Natural killer cell (primary cell): Measurements from ENCODE around the gene DSG3. TPM values are rescaled to one million over a fixed set of nuclear protein-coding genes. Genes with fewer than 3 reads are reported as not detected.

Experiments used
- ATAC-seq, 3 donors: fragments of 150-1000 bp in 2 of 3; fragments of 200-7000 bp in 1 of 3; cut with Tn5 transposase; 1 replicate in 1 of 3; 2 replicates in 2 of 3; pipeline ENCODE4 v1.10.0; 2021; ENCODE audit warnings: mild to moderate bottlenecking in 2 of 3, moderate library complexity in 2 of 3
- DNase-seq, 2 donors: peaks; one replicate each; pipeline versions ENCODE4 v3.0.0 to v3.0.0-alpha.2; 2013 to 2021; ENCODE audit warnings: mixed read lengths in 1 of 2
- H3K27ac ChIP-seq: one replicate; pipeline ENCODE4 v1.5.1; 2013; ENCODE audit warnings: mild to moderate bottlenecking, low read length
- H3K27me3 ChIP-seq: one replicate; pipeline ENCODE4 v1.6.1; 2013; ENCODE audit warnings: low read length; ENCODE audit not compliant: control insufficient read depth, insufficient read depth
- H3K36me3 ChIP-seq: one replicate; pipeline ENCODE4 v1.6.1; 2013; ENCODE audit warnings: low read length; ENCODE audit not compliant: control insufficient read depth, insufficient read depth
- H3K4me1 ChIP-seq: one replicate; pipeline ENCODE4 v1.6.1; 2013; ENCODE audit warnings: low read length; ENCODE audit not compliant: control insufficient read depth, insufficient read depth
- H3K4me3 ChIP-seq: one replicate; pipeline ENCODE4 v1.5.1; 2013; ENCODE audit warnings: low read length
- H3K9me3 ChIP-seq: one replicate; pipeline ENCODE4 v1.6.1; 2013; ENCODE audit warnings: low read length; ENCODE audit not compliant: control insufficient read depth, insufficient read depth
- H3K27ac Mint-ChIP-seq, 2 donors: one replicate each; pipeline ENCODE4 v1.8.0; 2022; ENCODE audit warnings: mild to moderate bottlenecking in 2 of 2, mixed read lengths in 2 of 2, moderate library complexity in 1 of 2
- H3K27me3 Mint-ChIP-seq, 2 donors: one replicate each; pipeline ENCODE4 v1.8.0; 2022; ENCODE audit warnings: low read depth in 2 of 2, mixed read lengths in 2 of 2
- H3K36me3 Mint-ChIP-seq: one replicate; pipeline ENCODE4 v1.8.0; 2022; ENCODE audit warnings: mixed read lengths
- H3K4me1 Mint-ChIP-seq, 2 donors: one replicate each; pipeline ENCODE4 v1.8.0; 2022; ENCODE audit warnings: mixed read lengths in 2 of 2
- H3K4me3 Mint-ChIP-seq: one replicate; pipeline ENCODE4 v1.8.0; 2022; ENCODE audit warnings: mild to moderate bottlenecking, moderate library complexity, mixed read lengths
- H3K9me3 Mint-ChIP-seq, 2 donors: one replicate each; pipeline ENCODE4 v1.8.0; 2022; ENCODE audit warnings: mixed read lengths in 2 of 2
- WGBS: methylation state at CpG from one replicate; pipeline ENCODE4 v1.1.7; 2013; ENCODE audit warnings: missing lambda C conversion rate; ENCODE audit not compliant: insufficient coverage; 5-methylcytosine and 5-hydroxymethylcytosine counted together
- intact Hi-C: fragments of 100-400 bp; cut with micrococcal nuclease; formaldehyde crosslinking; loops from one replicate; pipeline ENCODE4 v1.14.2; 2022
- total RNA-seq, 4 donors: library from RNA; stranded (reverse); fragments of 120-200 nt in 1 of 4; gene quantifications; one replicate each; pipeline versions ENCODE4 v1.2.3 to v1.2.4, GENCODE V29; 2013 to 2022
- TF ChIP-seq, protein P1 (sequence below): fragments of 200-600 bp; IDR thresholded peaks from one replicate; pipeline ENCODE4 v1.8.0; 2022; ENCODE audit warnings: antibody characterized with exemption

DSG3 gene
- total RNA-seq, 3 donors from 2014 or later (not counting 1 experiment from before 2014, with no cell fraction given): 0.28 TPM; not detected in 2

DNA sequence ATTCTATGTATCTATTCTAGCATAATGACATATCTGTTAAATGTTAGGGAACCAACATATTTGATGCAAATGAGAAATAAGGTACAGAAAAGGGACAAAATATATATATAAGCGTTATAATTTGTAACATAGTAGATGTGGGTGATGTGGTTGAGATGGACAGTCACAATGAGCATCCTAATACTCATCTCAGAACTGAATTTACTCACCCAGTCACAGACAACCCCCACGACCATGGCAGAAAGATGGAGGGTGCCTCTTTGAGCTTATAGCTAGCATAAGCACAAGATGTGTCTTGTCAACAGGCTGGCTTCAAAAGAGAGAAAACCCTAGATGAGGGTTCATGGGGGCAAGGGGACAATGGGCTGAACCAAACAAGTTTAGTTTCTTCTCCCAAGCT, 9.1 kb upstream of the DSG3 start:
- Mint-ChIP-seq H3K27ac (no peak overlapping the region), H3K27me3 (no peaks in the 10 kb centered on the region), H3K36me3 (no peaks in the 10 kb centered on the region), H3K4me1 (no peaks in the 10 kb centered on the region), H3K9me3 (peaks cover 0 to 2% of the 10 kb centered on the region in 2 donors), H3K4me3 (no peak overlapping the region)
- H3K4me3 ChIP-seq: no peak overlapping the region
- no peaks in the 10 kb centered on the region for H3K9me3 ChIP-seq
- H3K36me3 ChIP-seq: no peaks in the 10 kb centered on the region
- H3K4me1 ChIP-seq: no peaks in the 10 kb centered on the region
- 67% methylated on average over 1 of the region's 2 CpGs for WGBS
- DNase-seq: no peak
- no peaks in the 10 kb centered on the region for H3K27me3 ChIP-seq
- no peak for ATAC-seq
- intact Hi-C loops: no loop called here
- H3K27ac ChIP-seq: no peak overlapping the region
- TF ChIP-seq, protein P1, sequence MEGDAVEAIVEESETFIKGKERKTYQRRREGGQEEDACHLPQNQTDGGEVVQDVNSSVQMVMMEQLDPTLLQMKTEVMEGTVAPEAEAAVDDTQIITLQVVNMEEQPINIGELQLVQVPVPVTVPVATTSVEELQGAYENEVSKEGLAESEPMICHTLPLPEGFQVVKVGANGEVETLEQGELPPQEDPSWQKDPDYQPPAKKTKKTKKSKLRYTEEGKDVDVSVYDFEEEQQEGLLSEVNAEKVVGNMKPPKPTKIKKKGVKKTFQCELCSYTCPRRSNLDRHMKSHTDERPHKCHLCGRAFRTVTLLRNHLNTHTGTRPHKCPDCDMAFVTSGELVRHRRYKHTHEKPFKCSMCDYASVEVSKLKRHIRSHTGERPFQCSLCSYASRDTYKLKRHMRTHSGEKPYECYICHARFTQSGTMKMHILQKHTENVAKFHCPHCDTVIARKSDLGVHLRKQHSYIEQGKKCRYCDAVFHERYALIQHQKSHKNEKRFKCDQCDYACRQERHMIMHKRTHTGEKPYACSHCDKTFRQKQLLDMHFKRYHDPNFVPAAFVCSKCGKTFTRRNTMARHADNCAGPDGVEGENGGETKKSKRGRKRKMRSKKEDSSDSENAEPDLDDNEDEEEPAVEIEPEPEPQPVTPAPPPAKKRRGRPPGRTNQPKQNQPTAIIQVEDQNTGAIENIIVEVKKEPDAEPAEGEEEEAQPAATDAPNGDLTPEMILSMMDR: no peak

DNA sequence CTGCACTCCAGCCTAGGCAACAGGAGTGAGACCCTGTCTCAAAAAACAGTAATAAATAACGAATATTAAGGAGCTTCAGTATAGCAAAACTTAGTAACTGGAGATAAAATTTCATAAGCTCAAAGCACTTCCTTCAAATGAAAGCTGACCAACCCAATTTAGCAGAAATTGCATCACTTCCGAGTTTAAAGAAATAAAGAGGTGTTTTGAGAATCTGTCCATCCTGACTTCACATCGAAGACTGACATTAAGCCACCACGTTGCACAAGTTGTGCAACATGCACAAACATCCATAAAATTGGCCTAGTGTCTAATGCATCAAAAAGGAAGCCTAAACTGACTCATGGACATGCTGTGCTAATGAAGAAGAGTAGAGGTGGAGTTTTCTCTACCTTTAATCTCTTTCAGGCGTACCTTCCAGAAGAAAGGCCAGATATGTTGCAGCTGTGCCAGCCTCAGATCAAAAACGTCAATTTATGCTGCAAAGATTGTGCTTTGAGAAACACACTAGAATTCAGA, 7.7 kb upstream of the DSG3 start:
- no peak overlapping the region for H3K4me3 ChIP-seq
- Mint-ChIP-seq H3K36me3 (no peaks in the 10 kb centered on the region), H3K4me3 (no peak overlapping the region), H3K27ac (no peak overlapping the region), H3K9me3 (peaks cover 0 to 2% of the 10 kb centered on the region in 2 donors), H3K27me3 (no peaks in the 10 kb centered on the region), H3K4me1 (no peaks in the 10 kb centered on the region)
- no peaks in the 10 kb centered on the region for H3K4me1 ChIP-seq
- WGBS: 77% methylated on average over 6 of the region's 6 CpGs
- TF ChIP-seq, protein P1: no peak
- no peaks in the 10 kb centered on the region for H3K36me3 ChIP-seq
- DNase-seq: no peak
- no peak overlapping the region for H3K27ac ChIP-seq
- intact Hi-C loops: no loop called here
- no peak for ATAC-seq
- no peaks in the 10 kb centered on the region for H3K9me3 ChIP-seq
- H3K27me3 ChIP-seq: no peaks in the 10 kb centered on the region

DNA sequence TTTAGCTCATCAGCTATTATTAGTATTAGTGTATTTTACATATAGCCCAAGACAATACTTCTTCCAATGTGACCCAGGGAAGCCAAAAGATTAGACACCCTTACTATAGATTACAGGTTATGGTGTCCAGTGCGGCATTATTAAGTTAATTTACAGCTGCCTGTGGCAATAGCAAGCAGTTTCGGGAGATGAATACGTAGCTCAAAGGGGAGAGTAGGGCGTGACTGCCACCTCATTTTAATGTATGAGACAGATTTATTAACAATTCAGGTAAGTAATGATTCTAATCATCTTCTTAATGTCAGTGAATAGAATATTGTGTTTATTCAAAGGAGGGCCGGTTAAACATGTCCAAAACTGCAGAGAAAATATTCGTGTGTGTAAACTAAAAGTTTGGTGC, 6.8 kb upstream of the DSG3 start:
- peaks cover 0 to 2% of the 10 kb centered on the region in 2 donors for H3K9me3 Mint-ChIP-seq
- H3K27me3 Mint-ChIP-seq: no peaks in the 10 kb centered on the region
- WGBS: 88% methylated on average over 3 of the region's 6 CpGs
- intact Hi-C loops: no loop called here
- Histone ChIP-seq H3K36me3 (no peaks in the 10 kb centered on the region), H3K9me3 (no peaks in the 10 kb centered on the region), H3K27me3 (no peaks in the 10 kb centered on the region), H3K4me1 (no peaks in the 10 kb centered on the region), H3K27ac (no peak overlapping the region), H3K4me3 (no peak overlapping the region)
- no peak overlapping the region for H3K4me3 Mint-ChIP-seq
- H3K27ac Mint-ChIP-seq: no peak overlapping the region
- H3K4me1 Mint-ChIP-seq: no peaks in the 10 kb centered on the region
- ATAC-seq (no peak), DNase-seq (no peak)
- TF ChIP-seq, protein P1: no peak
- H3K36me3 Mint-ChIP-seq: no peaks in the 10 kb centered on the region

DNA sequence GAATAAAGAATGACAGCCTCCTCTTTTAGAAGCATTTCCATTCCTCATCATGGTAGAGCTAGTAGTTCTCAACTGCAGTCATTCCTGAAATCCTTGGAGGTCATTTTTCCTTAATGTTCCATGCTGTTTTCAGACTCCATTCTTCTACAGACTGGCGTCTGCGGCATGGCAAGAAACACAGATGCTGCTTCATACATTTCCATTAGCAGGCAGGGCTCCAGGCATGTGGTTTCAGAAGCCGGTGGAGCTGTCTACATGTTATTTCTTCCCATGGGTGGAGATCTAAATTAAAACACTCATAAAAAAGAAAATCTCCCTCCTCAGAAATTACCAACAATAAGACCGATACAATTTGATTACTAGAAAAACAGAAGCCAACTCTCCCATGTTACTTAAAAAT, 6.0 kb upstream of the DSG3 start:
- TF ChIP-seq, protein P1: no peak
- H3K4me1 Mint-ChIP-seq: no peaks in the 10 kb centered on the region
- no peak for ATAC-seq
- no peaks in the 10 kb centered on the region for H3K27me3 Mint-ChIP-seq
- no peaks in the 10 kb centered on the region for H3K27me3 ChIP-seq
- H3K36me3 Mint-ChIP-seq: no peaks in the 10 kb centered on the region
- peaks cover 0 to 2% of the 10 kb centered on the region in 2 donors for H3K9me3 Mint-ChIP-seq
- no peak overlapping the region for H3K4me3 Mint-ChIP-seq
- no peaks in the 10 kb centered on the region for H3K4me1 ChIP-seq
- H3K36me3 ChIP-seq: no peaks in the 10 kb centered on the region
- H3K4me3 ChIP-seq: no peak overlapping the region
- H3K9me3 ChIP-seq: no peaks in the 10 kb centered on the region
- no peak overlapping the region for H3K27ac ChIP-seq
- DNase-seq: no peak
- WGBS: 90% methylated on average over 3 of the region's 4 CpGs
- intact Hi-C loops: no loop called here
- H3K27ac Mint-ChIP-seq: no peak overlapping the region
